K562 (cell line): ENCODE measurements around the gene SCN5A. TPM values are rescaled to one million over a fixed set of nuclear protein-coding genes. Genes with fewer than 3 reads are reported as not detected.

ENCODE experiments used
- ATAC-seq: fragments of 200-7000 bp; cut with Tn5 transposase; 3 replicates; pipeline ENCODE4 v1.9.1; 2020; ENCODE audit warnings: moderate library complexity
- BruUV-seq: library from RNA; stranded (reverse); fragments of 400-500 nt; replicated peaks from 2 replicates; lab custom pipeline; 2021; lab: Mats Ljungman, UMichigan
- CTCF ChIA-PET: fragments of 300-600 bp; formaldehyde crosslinking; extraction: SDS; loops from one replicate; lab custom pipeline; 2021; ENCODE audit warnings: low intra/inter-chr PET ratio; lab: Yijun Ruan, JAX
- POLR2A ChIA-PET: fragments of 300-600, 350-650 bp; sonication (Branson Sonifier 250); formaldehyde crosslinking; extraction: SDS; loops from one replicate; lab custom pipeline; 2021; ENCODE audit warnings: antibody characterized with exemption, inconsistent platforms; lab: Yijun Ruan, JAX
- DNase-seq, 4 experiments: peaks; one replicate each; pipeline versions ENCODE4 v3.0.0 to v3.0.0-alpha.2; 2011 to 2018; ENCODE audit warnings: low spot score in 3 of 4, mixed read lengths in 3 of 4; ENCODE audit errors: extremely low read depth in 1 of 4
- FAIRE-seq: peaks from 2 replicates; lab custom pipeline; 2011; peaks lifted over from hg19 to GRCh38; lab: Jason Lieb, UNC
- H2AFZ ChIP-seq: 2 replicates; pipeline ENCODE4 v1.6.0; 2011; ENCODE audit warnings: low read depth, low read length, control low read depth, inconsistent platforms
- H3K27ac ChIP-seq: fragments of 200-600 bp; 3 replicates; pipeline ENCODE4 v1.8.0; 2011; ENCODE audit warnings: low read depth, mild to moderate bottlenecking, control low read depth, inconsistent platforms, low read length, moderate library complexity, mixed read lengths; ENCODE audit errors: extremely low read depth
- H3K27me3 ChIP-seq, 2 experiments: fragments of 300-600 bp in 1 of 2; 2 replicates in 1 of 2; 3 replicates in 1 of 2; pipeline versions ENCODE4 v1.6.0 to v1.8.0; 2011; ENCODE audit warnings: inconsistent platforms in 2 of 2, low read length in 2 of 2, mild to moderate bottlenecking in 1 of 2, mixed read lengths in 1 of 2, moderate library complexity in 1 of 2; ENCODE audit not compliant: control insufficient read depth in 2 of 2, insufficient read depth in 2 of 2
- H3K36me3 ChIP-seq: fragments of 300-600 bp; 3 replicates; pipeline ENCODE4 v1.8.0; 2011; ENCODE audit warnings: mild to moderate bottlenecking, low read length, inconsistent platforms; ENCODE audit not compliant: control insufficient read depth, insufficient read depth
- H3K4me1 ChIP-seq, 2 experiments: fragments of 200-600 bp in 1 of 2; replicated peaks in 1 of 2; 2 replicates in 1 of 2; 3 replicates in 1 of 2; pipeline versions ENCODE4 v1.5.1 to v1.8.0; 2011; ENCODE audit warnings: inconsistent platforms in 2 of 2, low read length in 2 of 2, mild to moderate bottlenecking in 1 of 2, mixed read lengths in 1 of 2, moderate library complexity in 1 of 2; ENCODE audit not compliant: control insufficient read depth in 2 of 2, insufficient read depth in 2 of 2
- H3K4me2 ChIP-seq: 2 replicates; pipeline ENCODE4 v1.6.1; 2011; ENCODE audit warnings: low read length, control low read depth, inconsistent platforms, mixed read lengths; ENCODE audit not compliant: insufficient read depth
- H3K4me3 ChIP-seq: fragments of 200-600 bp; sonication (generic), shearing (Covaris generic); 2 replicates; pipeline ENCODE4 v1.5.1; 2016; ENCODE audit warnings: control low read depth, inconsistent platforms
- H3K79me2 ChIP-seq: fragments of 200-600 bp; 3 replicates; pipeline ENCODE4 v1.8.0; 2011; ENCODE audit warnings: low read length, inconsistent platforms; ENCODE audit not compliant: control insufficient read depth, insufficient read depth
- H3K9ac ChIP-seq, 2 experiments: 2 replicates each; pipeline versions ENCODE4 v1.6.0 to v1.6.1; 2011; ENCODE audit warnings: low read depth in 2 of 2, low read length in 2 of 2, control low read depth in 1 of 2, inconsistent platforms in 1 of 2, mild to moderate bottlenecking in 1 of 2, mixed read lengths in 1 of 2; ENCODE audit not compliant: insufficient read depth in 1 of 2
- H3K9me1 ChIP-seq: one replicate; pipeline ENCODE4 v1.6.0; 2011; ENCODE audit warnings: inconsistent platforms, mild to moderate bottlenecking, low read length, moderate library complexity; ENCODE audit not compliant: control insufficient read depth, insufficient read depth
- H3K9me3 ChIP-seq: replicated peaks from 2 replicates; pipeline ENCODE4 v1.5.1; 2011; ENCODE audit warnings: low read depth, low read length, inconsistent platforms; ENCODE audit not compliant: control insufficient read depth, insufficient read depth
- H4K20me1 ChIP-seq: replicated peaks from 2 replicates; pipeline ENCODE4 v1.6.1; 2011; ENCODE audit warnings: low read length, inconsistent platforms, mixed read lengths; ENCODE audit not compliant: control insufficient read depth, insufficient read depth
- CREBBP ChIP-seq: IDR thresholded peaks from one replicate; pipeline ENCODE4 v1.6.1; 2012; ENCODE audit warnings: low read depth, mild to moderate bottlenecking, control low read depth, inconsistent platforms, low read length
- E2F6 ChIP-seq, 2 experiments: IDR thresholded peaks; 2 replicates each; pipeline ENCODE4 v1.6.1; 2011; ENCODE audit warnings: borderline replicate concordance in 1 of 2, control low read depth in 1 of 2, low read depth in 1 of 2, low read length in 1 of 2, mild to moderate bottlenecking in 1 of 2, mixed read lengths in 1 of 2, moderate library complexity in 1 of 2; ENCODE audit not compliant: insufficient read depth in 1 of 2, insufficient read length in 1 of 2, poor library complexity in 1 of 2, severe bottlenecking in 1 of 2; ENCODE audit errors: extremely low read depth in 1 of 2
- KLF13 ChIP-seq: fragments of 450-650 bp; IDR thresholded peaks from 2 replicates; pipeline ENCODE4 v1.6.1; 2016; ENCODE audit warnings: missing genetic modification characterization, low read depth, mild to moderate bottlenecking, missing compliant biosample characterization, moderate library complexity, borderline replicate concordance
- L3MBTL2 ChIP-seq: fragments of 450-650 bp; IDR thresholded peaks from 2 replicates; pipeline ENCODE4 v1.6.1; 2016; ENCODE audit warnings: mild to moderate bottlenecking, moderate library complexity
- MAFG ChIP-seq: fragments of 450-650 bp; conservative IDR thresholded peaks from 2 replicates; pipeline ENCODE4 v1.6.1; 2016; ENCODE audit warnings: missing genetic modification characterization, missing compliant biosample characterization
- MAZ ChIP-seq, 2 experiments: fragments of 450-650 bp in 1 of 2; sonication (generic) in 1 of 2; formaldehyde crosslinking; IDR thresholded peaks in 1 of 2; conservative IDR thresholded peaks in 1 of 2; 2 replicates each; pipeline versions ENCODE4 v1.4.0 to v1.5.0; 2020; ENCODE audit warnings: mild to moderate bottlenecking in 1 of 2, missing genetic modification reagents in 1 of 2
- MIER1 ChIP-seq: fragments of 450-650 bp; IDR thresholded peaks from 2 replicates; pipeline ENCODE4 v1.6.1; 2016; ENCODE audit warnings: antibody characterized with exemption, mild to moderate bottlenecking, low read depth
- MXI1 ChIP-seq: IDR thresholded peaks from 2 replicates; pipeline ENCODE4 v1.6.1; 2011; ENCODE audit warnings: low read depth, mild to moderate bottlenecking, improper control_type of control experiment, low read length
- MYC ChIP-seq, 2 experiments: fragments of 250-450 bp in 1 of 2; sonication (Bioruptor Pico) in 1 of 2; IDR thresholded peaks; 2 replicates each; pipeline versions ENCODE4 v1.5.1 to v1.6.1; 2012 to 2021; ENCODE audit warnings: low read depth in 2 of 2, borderline replicate concordance in 1 of 2, improper control_type of control experiment in 1 of 2, low read length in 1 of 2, mild to moderate bottlenecking in 1 of 2, moderate library complexity in 1 of 2
- NFIX ChIP-seq: fragments of 250-450 bp; sonication (Bioruptor Pico); IDR thresholded peaks from 2 replicates; pipeline ENCODE4 v1.4.0; 2020; ENCODE audit warnings: low read depth, mild to moderate bottlenecking, moderate library complexity
- NONO ChIP-seq, 2 experiments: fragments of 200-400 bp in 1 of 2; fragments of 450-650 bp in 1 of 2; formaldehyde crosslinking in 1 of 2; IDR thresholded peaks; 2 replicates each; pipeline ENCODE4 v1.6.1; 2017; ENCODE audit warnings: low read depth in 2 of 2, mild to moderate bottlenecking in 2 of 2, moderate library complexity in 2 of 2, low read length in 1 of 2
- PHF21A ChIP-seq: fragments of 450-650 bp; IDR thresholded peaks from 2 replicates; pipeline ENCODE4 v1.6.1; 2017; ENCODE audit warnings: low read depth, borderline replicate concordance
- POLR2AphosphoS5 ChIP-seq: IDR thresholded peaks from 2 replicates; pipeline ENCODE4 v1.6.1; 2011; ENCODE audit warnings: mild to moderate bottlenecking, low read depth, low read length, moderate library complexity; ENCODE audit not compliant: control insufficient read depth, insufficient read depth
- SRSF3 ChIP-seq: fragments of 200-400 bp; formaldehyde crosslinking; IDR thresholded peaks from 2 replicates; pipeline ENCODE4 v1.6.1; 2016; ENCODE audit warnings: mild to moderate bottlenecking, low read length, moderate library complexity; ENCODE audit not compliant: insufficient read depth
- TEAD4 ChIP-seq, 2 experiments: sonication (generic) in 1 of 2; formaldehyde crosslinking in 1 of 2; IDR thresholded peaks; 2 replicates each; pipeline versions ENCODE4 v1.6.1 to v1.8.0; 2012 to 2022; ENCODE audit warnings: borderline replicate concordance in 1 of 2, inconsistent platforms in 1 of 2, low read length in 1 of 2, mild to moderate bottlenecking in 1 of 2, missing genetic modification reagents in 1 of 2
- ZBTB8A ChIP-seq: fragments of 450-650 bp; IDR thresholded peaks from 2 replicates; pipeline ENCODE4 v1.6.1; 2018; ENCODE audit warnings: mild to moderate bottlenecking, moderate library complexity; ENCODE audit not compliant: partially characterized antibody
- ZFP30 ChIP-seq: fragments of 250-450 bp; sonication (Bioruptor Pico); IDR thresholded peaks from 2 replicates; pipeline ENCODE4 v1.8.0; 2022; ENCODE audit warnings: moderate library complexity, mild to moderate bottlenecking, inconsistent platforms, borderline replicate concordance
- ZNF174 ChIP-seq: fragments of 250-450 bp; sonication (Bioruptor Pico); IDR thresholded peaks from 2 replicates; pipeline ENCODE4 v1.4.0; 2020; ENCODE audit warnings: mild to moderate bottlenecking
- ZNF274 ChIP-seq: IDR thresholded peaks from 2 replicates; pipeline ENCODE4 v1.6.1; 2011; ENCODE audit warnings: low read depth, mild to moderate bottlenecking, low read length, moderate library complexity, borderline replicate concordance
- ZNF3 ChIP-seq: fragments of 250-450 bp; sonication (Bioruptor Pico); IDR thresholded peaks from 2 replicates; pipeline ENCODE4 v1.5.0; 2021; ENCODE audit warnings: mild to moderate bottlenecking, moderate library complexity
- ZNF584 ChIP-seq: fragments of 200-800 bp; sonication (Bioruptor generic); IDR thresholded peaks from 2 replicates; pipeline ENCODE4 v1.6.1; 2016; ENCODE audit warnings: low read depth, mild to moderate bottlenecking, missing genetic modification characterization, missing compliant biosample characterization
- WGBS: fragments of 100-300 bp; shearing (Covaris generic); methylation state at CpG from one replicate; pipeline ENCODE4 v1.1.6; 2016; ENCODE audit warnings: low coverage, mixed read lengths; ENCODE audit not compliant: insufficient coverage; ENCODE audit errors: missing lambda C conversion rate; 5-methylcytosine and 5-hydroxymethylcytosine counted together
- in situ Hi-C: fragments of 300-500 bp; cut with MboI; formaldehyde crosslinking; loops from 4 replicates; pipeline ENCODE4 v1.15.0; 2018; ENCODE audit warnings: inconsistent platforms, mixed read lengths
- intact Hi-C: fragments of 100-400 bp; cut with micrococcal nuclease; formaldehyde crosslinking; loops from 2 replicates; pipeline ENCODE4 v1.14.2; 2022
- polyA plus RNA-seq, 8 experiments: library from polyadenylated mRNA; depleted of rRNA in 4 of 8; stranded (reverse) in 5 of 8; unstranded in 3 of 8; fragments of >200 nt; fragmentation: Nextera tagmentation in 2 of 8; fragmentation: Illumina TruSeq in 1 of 8; extraction: Ambion mirVana in 2 of 8; extraction: Trizol in 1 of 8; gene quantifications; 2 replicates each; pipeline versions ENCODE4 v1.2.1 to v1.2.3, GENCODE V29; 2011 to 2014; ENCODE audit warnings: inconsistent platforms in 1 of 8, missing spikeins in 1 of 8
- total RNA-seq, 7 experiments: library from RNA; depleted of rRNA in 6 of 7; stranded (reverse); fragments of >200 nt in 6 of 7; fragmentation: Illumina TruSeq in 2 of 7; extraction: Trizol in 2 of 7; gene quantifications; 2 replicates each; pipeline versions ENCODE4 v1.2.1 to v1.2.3, GENCODE V29; 2011 to 2021; ENCODE audit warnings: low replicate concordance in 1 of 7

Gene SCN5A
- total and polyA plus RNA-seq, 9 of the 15 experiments (the other 6 are each of a cell fraction or from before 2014, with no cell fraction given) = 0.07 to 1.4 (median 0.21) TPM; not detected in 2

GRCh38 chr3:38638354-38638753 is 11.1 kb downstream of the SCN5A start (continued):
- TF ChIP-seq ZNF274 (no peak), PHF21A (no peak), NONO (IDR thresholded peaks at IDR 0.05; ENCODE audit: low read depth in 2 of 2, low read length in 1 of 2) (no peak), MIER1 (no peak), L3MBTL2 (no peak), KLF13 (tag) (no peak), ZNF174 (CRISPR knock-in tag) (no peak), MAFG (tag) (no peak), MAZ (CRISPR knock-in tag; conservative IDR thresholded peaks at IDR 0.05 in 1 of 2, IDR thresholded peaks at IDR 0.05 in 1 of 2) (no peak)

GRCh38 chr3:38637906-38638305 is 11.6 kb downstream of the SCN5A start:
- H3K9me1 ChIP-seq = no peaks in the 10 kb centered on the region
- WGBS = 1% methylated on average over 5 of the region's 5 CpGs
- FAIRE-seq (no peak), DNase-seq (no peak), ATAC-seq (no peak)
- peak overlapping the region in 1 of 2 experiments; percentile 6; a peak in 2 of 4 replicates for H3K9ac ChIP-seq
- H3K36me3 ChIP-seq = no peaks in the 10 kb centered on the region
- no peak overlapping the region for H3K4me3 ChIP-seq
- ChIA-PET CTCF (no interaction called here), POLR2A (no interaction called here)
- no peak overlapping the region for H3K27ac ChIP-seq
- H3K4me2 ChIP-seq = no peak overlapping the region
- H3K27me3 ChIP-seq = peaks cover 41 to 73% of the 10 kb centered on the region in 2 experiments
- intact Hi-C loops = no loop called here
- H4K20me1 ChIP-seq = peaks cover 18% of the 10 kb centered on the region
- H3K9me3 ChIP-seq = no peaks in the 10 kb centered on the region
- H3K79me2 ChIP-seq = no peaks in the 10 kb centered on the region
- in situ Hi-C loops = no loop called here
- BruUV-seq = no TSS peak
- H3K4me1 ChIP-seq = no peaks in the 10 kb centered on the region
- H2AFZ ChIP-seq = no peak overlapping the region
- no peak for TF ChIP-seq CREBBP
- TF ChIP-seq SRSF3 = no peak
- no peak for TF ChIP-seq MYC (IDR thresholded peaks at IDR 0.05; ENCODE audit: low read depth, low read length)
- TF ChIP-seq MYC (CRISPR knock-in tag; IDR thresholded peaks at IDR 0.05; ENCODE audit: borderline replicate concordance, low read depth) = no peak
- TF ChIP-seq PHF21A = no peak
- no peak for TF ChIP-seq ZNF3 (CRISPR knock-in tag)
- no peak for TF ChIP-seq TEAD4 (IDR thresholded peaks at IDR 0.05; ENCODE audit: low read length)
- no peak for TF ChIP-seq TEAD4 (CRISPR knock-in tag; IDR thresholded peaks at IDR 0.05; ENCODE audit: borderline replicate concordance)
- no peak for TF ChIP-seq ZBTB8A
- no peak for TF ChIP-seq E2F6 (IDR thresholded peaks at IDR 0.05; ENCODE audit: borderline replicate concordance in 1 of 2, extremely low read depth in 1 of 2, insufficient read depth in 1 of 2, insufficient read length in 1 of 2, low read depth in 1 of 2, low read length in 1 of 2, poor library complexity in 1 of 2, severe bottlenecking in 1 of 2)
- TF ChIP-seq NFIX = no peak
- TF ChIP-seq ZNF584 = no peak
- no peak for TF ChIP-seq POLR2AphosphoS5
- TF ChIP-seq MXI1 = no peak
- no peak for TF ChIP-seq ZFP30 (CRISPR knock-in tag)
